ENCODE results near the gene RNF213. TPM values are rescaled to one million over a fixed set of nuclear protein-coding genes. Genes with fewer than 3 reads are reported as not detected.

RNF213 gene
- total RNA-seq, 2 donors from 2014 or later: 150 to 174 TPM

DNA sequence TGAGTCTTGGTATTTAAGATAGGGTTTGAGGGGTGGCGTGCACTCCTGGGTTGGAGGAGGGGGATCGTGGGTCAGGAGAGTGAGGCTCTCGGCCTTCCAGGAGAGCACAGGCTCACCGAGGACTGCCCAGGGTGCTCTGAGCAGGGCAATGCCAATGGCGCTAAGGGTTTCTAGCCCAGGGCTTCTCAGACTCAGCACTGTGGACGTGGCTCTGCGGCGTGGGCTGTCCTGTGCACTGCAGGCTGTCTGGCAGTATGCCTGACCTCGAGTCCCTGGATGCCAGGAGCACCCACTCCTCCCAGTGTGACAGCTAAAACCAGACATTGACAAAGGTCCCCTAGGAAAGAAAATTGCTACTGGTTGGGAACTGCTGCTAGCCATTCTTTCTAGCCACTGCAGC lies 117.1 kb downstream of the RNF213 start:
- no peak for DNase-seq (ENCODE audit: low spot score)
- Histone ChIP-seq H3K27ac (no peak overlapping the region), H3K36me3 (peaks cover 79% of the 10 kb centered on the region), H3K27me3 (replicated peaks; ENCODE audit: insufficient read depth) (no peaks in the 10 kb centered on the region), H3K4me1 (ENCODE audit: control insufficient read depth in 1 of 2, low read depth in 2 of 2) (no peaks in the 10 kb centered on the region), H3K4me3 (no peak overlapping the region), H3K9me3 (no peaks in the 10 kb centered on the region)
- no peak for ATAC-seq (ENCODE audit: insufficient number of reproducible peaks, low FRiP score, low read depth)
- TF ChIP-seq, protein P1, sequence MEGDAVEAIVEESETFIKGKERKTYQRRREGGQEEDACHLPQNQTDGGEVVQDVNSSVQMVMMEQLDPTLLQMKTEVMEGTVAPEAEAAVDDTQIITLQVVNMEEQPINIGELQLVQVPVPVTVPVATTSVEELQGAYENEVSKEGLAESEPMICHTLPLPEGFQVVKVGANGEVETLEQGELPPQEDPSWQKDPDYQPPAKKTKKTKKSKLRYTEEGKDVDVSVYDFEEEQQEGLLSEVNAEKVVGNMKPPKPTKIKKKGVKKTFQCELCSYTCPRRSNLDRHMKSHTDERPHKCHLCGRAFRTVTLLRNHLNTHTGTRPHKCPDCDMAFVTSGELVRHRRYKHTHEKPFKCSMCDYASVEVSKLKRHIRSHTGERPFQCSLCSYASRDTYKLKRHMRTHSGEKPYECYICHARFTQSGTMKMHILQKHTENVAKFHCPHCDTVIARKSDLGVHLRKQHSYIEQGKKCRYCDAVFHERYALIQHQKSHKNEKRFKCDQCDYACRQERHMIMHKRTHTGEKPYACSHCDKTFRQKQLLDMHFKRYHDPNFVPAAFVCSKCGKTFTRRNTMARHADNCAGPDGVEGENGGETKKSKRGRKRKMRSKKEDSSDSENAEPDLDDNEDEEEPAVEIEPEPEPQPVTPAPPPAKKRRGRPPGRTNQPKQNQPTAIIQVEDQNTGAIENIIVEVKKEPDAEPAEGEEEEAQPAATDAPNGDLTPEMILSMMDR (IDR thresholded peaks at IDR 0.05): no peak

DNA sequence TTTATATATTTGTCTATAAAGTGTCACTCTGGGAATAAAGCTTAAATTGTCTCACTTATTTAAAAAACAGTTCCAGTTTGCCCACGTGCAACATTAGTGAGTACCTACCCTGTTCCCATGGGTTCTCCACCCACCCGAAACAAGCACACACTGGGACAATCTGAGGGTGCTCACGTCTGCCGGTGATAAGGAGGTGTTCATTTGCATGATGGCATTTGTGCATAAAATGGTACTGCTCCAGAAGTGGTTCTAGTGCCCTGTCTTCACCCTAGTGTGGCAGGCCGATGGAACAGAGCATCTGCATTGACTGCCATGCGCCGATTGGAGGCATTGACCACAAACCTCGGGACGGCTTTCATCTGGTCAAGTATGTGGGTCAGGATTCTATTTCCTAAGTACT lies 118.7 kb downstream of the RNF213 start:
- TF ChIP-seq, protein P1 (IDR thresholded peaks at IDR 0.05): no peak
- H3K27me3 ChIP-seq (replicated peaks; ENCODE audit: insufficient read depth): no peaks in the 10 kb centered on the region
- peaks cover 81% of the 10 kb centered on the region for H3K36me3 ChIP-seq
- ATAC-seq (ENCODE audit: insufficient number of reproducible peaks, low FRiP score, low read depth): no peak
- no peaks in the 10 kb centered on the region for H3K9me3 ChIP-seq
- no peak overlapping the region for H3K4me3 ChIP-seq
- H3K4me1 ChIP-seq (ENCODE audit: control insufficient read depth in 1 of 2, low read depth in 2 of 2): no peaks in the 10 kb centered on the region
- no peak overlapping the region for H3K27ac ChIP-seq
- DNase-seq (ENCODE audit: low spot score): no peak

- H3K36me3 ChIP-seq: peaks cover 80% of the 10 kb centered on the region
- ATAC-seq (ENCODE audit: insufficient number of reproducible peaks, low FRiP score, low read depth) (no peak), DNase-seq (ENCODE audit: low spot score) (no peak)
- H3K27ac ChIP-seq: no peak overlapping the region
- TF ChIP-seq, protein P1 (IDR thresholded peaks at IDR 0.05): no peak
- H3K4me3 ChIP-seq: no peak overlapping the region
- H3K4me1 ChIP-seq (ENCODE audit: control insufficient read depth in 1 of 2, low read depth in 2 of 2): no peaks in the 10 kb centered on the region
- no peaks in the 10 kb centered on the region for H3K9me3 ChIP-seq
- no peaks in the 10 kb centered on the region for H3K27me3 ChIP-seq (replicated peaks; ENCODE audit: insufficient read depth)
Observed at GRCh38 chr17:80380068-80380467, 119.4 kb downstream of the RNF213 start.

GRCh38 chr17:80380555-80381002 lies 119.9 kb downstream of the RNF213 start:
- Histone ChIP-seq H3K36me3 (peaks cover 81% of the 10 kb centered on the region), H3K9me3 (no peaks in the 10 kb centered on the region), H3K27me3 (replicated peaks; ENCODE audit: insufficient read depth) (no peaks in the 10 kb centered on the region), H3K27ac (no peak overlapping the region), H3K4me1 (ENCODE audit: control insufficient read depth in 1 of 2, low read depth in 2 of 2) (no peaks in the 10 kb centered on the region), H3K4me3 (no peak overlapping the region)
- ATAC-seq (ENCODE audit: insufficient number of reproducible peaks, low FRiP score, low read depth): no peak
- no peak for DNase-seq (ENCODE audit: low spot score)
- TF ChIP-seq, protein P1 (IDR thresholded peaks at IDR 0.05): no peak

DNA sequence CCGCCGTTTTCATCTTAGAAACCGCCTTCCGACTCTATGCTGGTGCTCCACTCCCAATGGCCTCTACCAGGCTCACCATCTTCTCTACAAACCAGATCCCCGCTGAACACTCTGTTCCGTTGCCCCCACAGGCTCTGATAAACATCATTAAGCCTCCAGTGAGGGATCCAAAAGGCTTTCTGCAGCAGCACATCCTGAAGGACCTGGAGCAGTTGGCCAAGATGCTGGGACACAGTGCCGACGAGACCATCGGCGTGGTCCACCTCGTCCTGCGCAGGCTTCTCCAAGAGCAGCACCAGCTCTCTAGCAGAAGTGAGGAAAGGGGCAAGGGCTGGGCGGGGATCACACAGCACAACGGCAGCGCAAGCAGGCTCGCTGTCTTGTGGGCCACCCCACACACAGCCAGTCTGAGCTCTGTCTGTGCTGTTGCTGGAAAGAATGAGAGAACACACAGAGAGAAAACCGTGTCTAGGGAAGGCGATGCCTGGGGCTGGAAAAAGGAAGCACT lies 120.8 kb downstream of the RNF213 start:
- Histone ChIP-seq H3K4me1 (ENCODE audit: control insufficient read depth in 1 of 2, low read depth in 2 of 2) (no peaks in the 10 kb centered on the region), H3K36me3 (peaks cover 82% of the 10 kb centered on the region), H3K27me3 (replicated peaks; ENCODE audit: insufficient read depth) (no peaks in the 10 kb centered on the region), H3K9me3 (no peaks in the 10 kb centered on the region), H3K4me3 (no peak overlapping the region), H3K27ac (no peak overlapping the region)
- DNase-seq (ENCODE audit: low spot score) (no peak), ATAC-seq (ENCODE audit: insufficient number of reproducible peaks, low FRiP score, low read depth) (no peak)
- TF ChIP-seq, protein P1 (IDR thresholded peaks at IDR 0.05): no peak
